ENCODE results near the gene ZFHX3. TPM values are rescaled to one million over a fixed set of nuclear protein-coding genes. Genes with fewer than 3 reads are reported as not detected.

The ZFHX3 gene
- total and polyA plus RNA-seq, 2 of the 8 experiments (the other 6 are each of a cell fraction or from before 2014, with no cell fraction given): 0.08 to 0.99 TPM

GRCh38 chr16:72945611-72946010 lies 102.3 kb downstream of the ZFHX3 start:
- Histone ChIP-seq H3K4ac (replicated peaks; ENCODE audit: insufficient read length, low read depth, low read length) (no peak overlapping the region), H3K56ac (replicated peaks; ENCODE audit: insufficient read length, low read depth, low read length) (no peak overlapping the region), H3K36me3 (ENCODE audit: control insufficient read depth in 2 of 4, insufficient read depth in 4 of 4, low read length in 3 of 4) (no peaks in the 10 kb centered on the region), H2BK120ac (replicated peaks; ENCODE audit: low read depth, low read length) (no peak overlapping the region), H3K9ac (replicated peaks in 1 of 4; ENCODE audit: extremely low read depth in 1 of 4, low read depth in 3 of 4, low read length in 3 of 4) (no peak overlapping the region), H3K27ac (ENCODE audit: low read depth, low read length) (no peak overlapping the region), H4K8ac (ENCODE audit: extremely low read depth, insufficient read depth, low read length) (no peak overlapping the region), H4K91ac (replicated peaks; ENCODE audit: insufficient read length, low read length) (no peak overlapping the region), H3K18ac (ENCODE audit: extremely low read depth, low read length) (no peak overlapping the region), H2AK5ac (ENCODE audit: low read depth, low read length) (no peak overlapping the region), H3K79me2 (ENCODE audit: control insufficient read depth in 1 of 2, insufficient read depth in 2 of 2, low read length in 2 of 2) (no peaks in the 10 kb centered on the region), H2BK20ac (ENCODE audit: low read length) (no peak overlapping the region), H3K27me3 (replicated peaks in 1 of 4; ENCODE audit: control insufficient read depth in 3 of 4, extremely low read depth in 1 of 4, insufficient read depth in 3 of 4, low read length in 3 of 4) (no peaks in the 10 kb centered on the region; a peak in 1 of 7 replicates), H2BK15ac (ENCODE audit: low read length) (no peak overlapping the region), H4K5ac (ENCODE audit: insufficient read length, low read depth, low read length) (no peak overlapping the region), H4K20me1 (replicated peaks in 1 of 2; ENCODE audit: control insufficient read depth in 1 of 2, insufficient read depth in 2 of 2, low read length in 2 of 2) (peaks cover 0 to 1% of the 10 kb centered on the region in 2 experiments), H3K9me3 (ENCODE audit: insufficient read depth in 2 of 2, low read depth in 1 of 2, low read length in 1 of 2) (no peaks in the 10 kb centered on the region), H2BK12ac (ENCODE audit: low read depth, low read length) (no peak overlapping the region), H3K14ac (ENCODE audit: insufficient read length) (no peak overlapping the region), H3K4me3 (ENCODE audit: extremely low read depth in 1 of 4, insufficient read depth in 2 of 4, low read depth in 3 of 4, low read length in 4 of 4) (no peak overlapping the region), H3K23me2 (ENCODE audit: low read depth, low read length) (no peaks in the 10 kb centered on the region), H3K79me1 (ENCODE audit: low read depth, low read length) (no peaks in the 10 kb centered on the region; the same call in 1 of the 2 replicates), H2AFZ (ENCODE audit: low read length) (no peak overlapping the region), H3K4me2 (ENCODE audit: insufficient read depth in 1 of 2, low read depth in 2 of 2, low read length in 2 of 2) (no peak overlapping the region), H3K23ac (ENCODE audit: insufficient read length) (no peak overlapping the region), H3K4me1 (replicated peaks in 1 of 4; ENCODE audit: control insufficient read depth in 3 of 4, insufficient read depth in 4 of 4, low read length in 3 of 4) (peaks cover 0 to 10% (median 5%) of the 10 kb centered on the region in 4 experiments; a peak in 3 of 7 replicates), H2BK5ac (ENCODE audit: low read depth, low read length) (no peak overlapping the region)
- TF ChIP-seq TAF1 (IDR thresholded peaks at IDR 0.05; ENCODE audit: low read depth, low read length) (no peak), RAD21 (IDR thresholded peaks at IDR 0.05 in 1 of 2, conservative IDR thresholded peaks at IDR 0.05 in 1 of 2; ENCODE audit: low read depth in 2 of 2, low read length in 2 of 2) (no peak), GABPA (IDR thresholded peaks at IDR 0.05; ENCODE audit: borderline replicate concordance, insufficient read depth, low read length) (no peak), SP1 (IDR thresholded peaks at IDR 0.05; ENCODE audit: low read depth, low read length) (no peak), CTBP2 (IDR thresholded peaks at IDR 0.05; ENCODE audit: borderline replicate concordance, insufficient read depth, insufficient read length, low read length) (no peak), CREB1 (IDR thresholded peaks at IDR 0.05) (no peak), EP300 (IDR thresholded peaks at IDR 0.05; ENCODE audit: borderline replicate concordance in 1 of 2, low read depth in 2 of 2, low read length in 2 of 2) (no peak), GTF2F1 (IDR thresholded peaks at IDR 0.05; ENCODE audit: borderline replicate concordance, low read depth, low read length) (no peak), SUZ12 (IDR thresholded peaks at IDR 0.05; ENCODE audit: low read length) (no peak), ZNF274 (IDR thresholded peaks at IDR 0.05; ENCODE audit: borderline replicate concordance, extremely low read depth, low read length) (no peak), KDM4A (IDR thresholded peaks at IDR 0.05; ENCODE audit: low read depth, low read length, severe bottlenecking) (no peak)
- CTCF ChIA-PET (ENCODE audit: partially characterized antibody): interaction anchor here (1.4 to 2.1 kb wide), 4 partner anchors 9 to 113 kb away, joined by 4 to 5 read pairs (median 5); no protein-coding TSS in a partner anchor
- no peak for FAIRE-seq
- 92% methylated on average over 8 of the region's 8 CpGs; no CpG with 5 or more reads in 1 of the 2 experiments for WGBS, 2 experiments (ENCODE audit: extremely low coverage in 1 of 2, insufficient coverage in 1 of 2, insufficient read length in 1 of 2, insufficient replicate concordance in 2 of 2, low coverage in 1 of 2, low lambda C conversion rate in 2 of 2, missing lambda C conversion rate in 1 of 2)
- DNase-seq (ENCODE audit: low read depth in 1 of 2, low spot score in 2 of 2): no peak
- POLR2A ChIA-PET (ENCODE audit: partially characterized antibody): no interaction called here
